Fibroblast of skin of right quadriceps (primary cell): ENCODE measurements around the gene ROS1.
A peak's percentile ranks its signal among the peaks of the same experiment; 100 is the strongest.
"Not testable (repeated sequence)": the region's sequence is repeated elsewhere in the genome, so short reads cannot be mapped to it uniquely, and the experiment has no call there.

Experiments used
- DNase-seq: peaks from one replicate; pipeline ENCODE4 v3.0.0-alpha.2; 2013

Gene ROS1

GRCh38 chr6:117425431-117426153 lies at the start of gene ROS1:
Gene ROS1 (minus strand): TSS chr6:117425942. CDS start chr6:117425656, 286 bp downstream.
- no peak for DNase-seq

- no peak for DNase-seq
Measured at GRCh38 chr6:117473401-117473800, 47.7 kb upstream of the ROS1 start.

GRCh38 chr6:117472667-117473066 lies 46.9 kb upstream of the ROS1 start:
- no peak for DNase-seq

- DNase-seq: no peak
Measured at GRCh38 chr6:117469791-117470190, 44.0 kb upstream of the ROS1 start.

- DNase-seq: no peak
Measured at GRCh38 chr6:117469356-117469755, 43.6 kb upstream of the ROS1 start.

- not testable (repeated sequence) for DNase-seq
Measured at GRCh38 chr6:117468527-117468926, 42.8 kb upstream of the ROS1 start.

GRCh38 chr6:117467876-117468275 lies 42.1 kb upstream of the ROS1 start:
- no peak for DNase-seq

- DNase-seq: no peak
Measured at GRCh38 chr6:117465691-117466090, 39.9 kb upstream of the ROS1 start.

- DNase-seq: no peak
Measured at GRCh38 chr6:117464700-117465099, 39.0 kb upstream of the ROS1 start.

- DNase-seq: peak; percentile 65
Measured at GRCh38 chr6:117463762-117464665, 38.3 kb upstream of the ROS1 start.

GRCh38 chr6:117459204-117459944 lies 33.6 kb upstream of the ROS1 start:
- no peak for DNase-seq

GRCh38 chr6:117456998-117457397 lies 31.3 kb upstream of the ROS1 start:
- no peak for DNase-seq

GRCh38 chr6:117456250-117456649 lies 30.5 kb upstream of the ROS1 start:
- DNase-seq: no peak

- no peak for DNase-seq
Measured at GRCh38 chr6:117451671-117452070, 25.9 kb upstream of the ROS1 start.

GRCh38 chr6:117449549-117450439 lies 24.1 kb upstream of the ROS1 start:
- peak; percentile 83 for DNase-seq

- peak; percentile 98 for DNase-seq
Measured at GRCh38 chr6:117448732-117449485, 23.2 kb upstream of the ROS1 start.

GRCh38 chr6:117448011-117448410 lies 22.3 kb upstream of the ROS1 start:
- peak; percentile 49 for DNase-seq

- DNase-seq: peak; percentile 39
Measured at GRCh38 chr6:117446861-117447260, 21.1 kb upstream of the ROS1 start.

- DNase-seq: peak; percentile 89
Measured at GRCh38 chr6:117444600-117444999, 18.9 kb upstream of the ROS1 start.

- not testable (repeated sequence) for DNase-seq
Measured at GRCh38 chr6:117442313-117442712, 16.6 kb upstream of the ROS1 start.

- peak; percentile 72 for DNase-seq
Measured at GRCh38 chr6:117441824-117442264, 16.1 kb upstream of the ROS1 start.
